Measurements from ENCODE around the gene ZBTB20.

Gene ZBTB20

DNA sequence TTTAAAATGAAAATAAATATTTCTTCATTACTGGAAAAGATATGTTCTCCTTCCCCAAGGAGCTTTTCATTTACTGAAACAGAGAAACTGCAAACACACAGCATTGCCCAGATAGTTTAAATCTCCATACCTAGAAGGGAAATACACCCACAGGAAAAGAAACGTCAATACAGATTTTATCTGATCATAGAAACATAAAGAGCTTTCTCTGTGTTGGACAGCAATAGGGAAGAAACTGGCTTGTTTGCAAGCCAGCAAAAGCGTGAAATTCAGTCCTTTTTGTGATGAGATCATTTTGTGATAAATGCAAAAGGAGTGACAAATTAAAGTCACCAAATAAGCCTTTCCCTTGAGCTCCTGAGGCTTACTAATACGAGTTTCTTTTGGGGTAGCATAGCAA is 455.2 kb downstream of the ZBTB20 start:
- Histone ChIP-seq H3K27me3 (ENCODE audit: insufficient read depth, poor library complexity, severe bottlenecking) (no peaks in the 10 kb centered on the region), H3K4me3 (replicated peaks; ENCODE audit: insufficient read depth, low read length) (no peak overlapping the region), H3K27ac (replicated peaks) (no peak overlapping the region)
- no peak for TF ChIP-seq POLR2AphosphoS5 (IDR thresholded peaks at IDR 0.05; ENCODE audit: low read depth)
- TF ChIP-seq, protein P1, sequence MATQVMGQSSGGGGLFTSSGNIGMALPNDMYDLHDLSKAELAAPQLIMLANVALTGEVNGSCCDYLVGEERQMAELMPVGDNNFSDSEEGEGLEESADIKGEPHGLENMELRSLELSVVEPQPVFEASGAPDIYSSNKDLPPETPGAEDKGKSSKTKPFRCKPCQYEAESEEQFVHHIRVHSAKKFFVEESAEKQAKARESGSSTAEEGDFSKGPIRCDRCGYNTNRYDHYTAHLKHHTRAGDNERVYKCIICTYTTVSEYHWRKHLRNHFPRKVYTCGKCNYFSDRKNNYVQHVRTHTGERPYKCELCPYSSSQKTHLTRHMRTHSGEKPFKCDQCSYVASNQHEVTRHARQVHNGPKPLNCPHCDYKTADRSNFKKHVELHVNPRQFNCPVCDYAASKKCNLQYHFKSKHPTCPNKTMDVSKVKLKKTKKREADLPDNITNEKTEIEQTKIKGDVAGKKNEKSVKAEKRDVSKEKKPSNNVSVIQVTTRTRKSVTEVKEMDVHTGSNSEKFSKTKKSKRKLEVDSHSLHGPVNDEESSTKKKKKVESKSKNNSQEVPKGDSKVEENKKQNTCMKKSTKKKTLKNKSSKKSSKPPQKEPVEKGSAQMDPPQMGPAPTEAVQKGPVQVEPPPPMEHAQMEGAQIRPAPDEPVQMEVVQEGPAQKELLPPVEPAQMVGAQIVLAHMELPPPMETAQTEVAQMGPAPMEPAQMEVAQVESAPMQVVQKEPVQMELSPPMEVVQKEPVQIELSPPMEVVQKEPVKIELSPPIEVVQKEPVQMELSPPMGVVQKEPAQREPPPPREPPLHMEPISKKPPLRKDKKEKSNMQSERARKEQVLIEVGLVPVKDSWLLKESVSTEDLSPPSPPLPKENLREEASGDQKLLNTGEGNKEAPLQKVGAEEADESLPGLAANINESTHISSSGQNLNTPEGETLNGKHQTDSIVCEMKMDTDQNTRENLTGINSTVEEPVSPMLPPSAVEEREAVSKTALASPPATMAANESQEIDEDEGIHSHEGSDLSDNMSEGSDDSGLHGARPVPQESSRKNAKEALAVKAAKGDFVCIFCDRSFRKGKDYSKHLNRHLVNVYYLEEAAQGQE (IDR thresholded peaks at IDR 0.05; ENCODE audit: insufficient replicate concordance, low read depth): no peak
- no peak for TF ChIP-seq SPI1 (IDR thresholded peaks at IDR 0.05; ENCODE audit: borderline replicate concordance, low read depth)
- TF ChIP-seq, protein P2, sequence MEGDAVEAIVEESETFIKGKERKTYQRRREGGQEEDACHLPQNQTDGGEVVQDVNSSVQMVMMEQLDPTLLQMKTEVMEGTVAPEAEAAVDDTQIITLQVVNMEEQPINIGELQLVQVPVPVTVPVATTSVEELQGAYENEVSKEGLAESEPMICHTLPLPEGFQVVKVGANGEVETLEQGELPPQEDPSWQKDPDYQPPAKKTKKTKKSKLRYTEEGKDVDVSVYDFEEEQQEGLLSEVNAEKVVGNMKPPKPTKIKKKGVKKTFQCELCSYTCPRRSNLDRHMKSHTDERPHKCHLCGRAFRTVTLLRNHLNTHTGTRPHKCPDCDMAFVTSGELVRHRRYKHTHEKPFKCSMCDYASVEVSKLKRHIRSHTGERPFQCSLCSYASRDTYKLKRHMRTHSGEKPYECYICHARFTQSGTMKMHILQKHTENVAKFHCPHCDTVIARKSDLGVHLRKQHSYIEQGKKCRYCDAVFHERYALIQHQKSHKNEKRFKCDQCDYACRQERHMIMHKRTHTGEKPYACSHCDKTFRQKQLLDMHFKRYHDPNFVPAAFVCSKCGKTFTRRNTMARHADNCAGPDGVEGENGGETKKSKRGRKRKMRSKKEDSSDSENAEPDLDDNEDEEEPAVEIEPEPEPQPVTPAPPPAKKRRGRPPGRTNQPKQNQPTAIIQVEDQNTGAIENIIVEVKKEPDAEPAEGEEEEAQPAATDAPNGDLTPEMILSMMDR (IDR thresholded peaks at IDR 0.05; ENCODE audit: insufficient read depth, low read length): no peak
- TF ChIP-seq GABPA (IDR thresholded peaks at IDR 0.05; ENCODE audit: low read depth): no peak
- DNase-seq (ENCODE audit: low read depth in 1 of 2, low spot score in 1 of 2): no peak

DNA sequence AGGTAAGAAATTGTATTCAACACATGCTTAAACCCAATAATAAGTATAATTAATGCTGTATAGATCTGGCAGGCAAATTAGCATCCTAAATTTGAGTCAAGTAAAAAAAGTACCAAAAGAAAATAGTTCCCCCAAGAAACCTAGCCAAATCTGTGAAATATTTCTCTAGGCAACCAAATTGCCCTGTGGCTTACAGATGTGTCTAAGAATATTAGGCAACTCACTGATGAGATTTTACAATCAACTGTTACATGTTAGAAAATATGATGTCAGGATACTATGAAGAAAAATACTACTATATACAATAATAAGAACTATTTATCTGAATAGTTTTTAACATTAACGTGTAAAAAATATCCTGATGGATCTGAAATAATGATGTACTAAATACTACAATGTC is 456.2 kb downstream of the ZBTB20 start:
- Histone ChIP-seq H3K4me3 (replicated peaks; ENCODE audit: insufficient read depth, low read length) (no peak overlapping the region), H3K27ac (replicated peaks) (no peak overlapping the region), H3K27me3 (ENCODE audit: insufficient read depth, poor library complexity, severe bottlenecking) (no peaks in the 10 kb centered on the region)
- TF ChIP-seq POLR2AphosphoS5 (IDR thresholded peaks at IDR 0.05; ENCODE audit: low read depth): no peak
- TF ChIP-seq, protein P2 (IDR thresholded peaks at IDR 0.05; ENCODE audit: insufficient read depth, low read length): no peak
- no peak for TF ChIP-seq GABPA (IDR thresholded peaks at IDR 0.05; ENCODE audit: low read depth)
- TF ChIP-seq, protein P1 (IDR thresholded peaks at IDR 0.05; ENCODE audit: insufficient replicate concordance, low read depth): no peak
- TF ChIP-seq SPI1 (IDR thresholded peaks at IDR 0.05; ENCODE audit: borderline replicate concordance, low read depth): no peak
- DNase-seq (ENCODE audit: low read depth in 1 of 2, low spot score in 1 of 2): peak; percentile 3

DNA sequence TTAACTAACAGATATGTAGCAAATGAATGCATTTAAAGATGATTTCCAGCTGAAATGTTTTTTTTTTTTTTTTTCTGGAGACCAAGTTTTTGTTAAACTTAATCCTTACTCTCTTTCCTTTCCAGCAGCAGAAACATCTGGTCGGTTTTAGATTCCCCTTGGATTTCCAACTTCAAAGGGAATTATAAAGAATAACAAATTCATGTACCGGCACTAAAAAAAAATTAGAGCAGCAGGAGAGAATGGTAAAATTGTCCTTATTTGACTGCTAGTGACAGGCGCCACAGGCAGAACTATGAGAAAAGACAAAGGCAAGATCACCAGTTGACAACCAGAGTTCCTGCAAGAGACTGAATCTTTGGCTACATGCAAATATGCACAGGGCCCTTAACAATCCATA is 459.9 kb downstream of the ZBTB20 start:
- Histone ChIP-seq H3K4me3 (replicated peaks; ENCODE audit: insufficient read depth, low read length) (no peak overlapping the region), H3K27me3 (ENCODE audit: insufficient read depth, poor library complexity, severe bottlenecking) (no peaks in the 10 kb centered on the region), H3K27ac (replicated peaks) (no peak overlapping the region)
- TF ChIP-seq GABPA (IDR thresholded peaks at IDR 0.05; ENCODE audit: low read depth): no peak
- TF ChIP-seq, protein P1 (IDR thresholded peaks at IDR 0.05; ENCODE audit: insufficient replicate concordance, low read depth): no peak
- TF ChIP-seq POLR2AphosphoS5 (IDR thresholded peaks at IDR 0.05; ENCODE audit: low read depth): no peak
- TF ChIP-seq, protein P2 (IDR thresholded peaks at IDR 0.05; ENCODE audit: insufficient read depth, low read length): no peak
- no peak for TF ChIP-seq SPI1 (IDR thresholded peaks at IDR 0.05; ENCODE audit: borderline replicate concordance, low read depth)
- no peak for DNase-seq (ENCODE audit: low read depth in 1 of 2, low spot score in 1 of 2)
